K562 (cell line): ENCODE data around the gene IRF2BP2. TPM values are rescaled to one million over a fixed set of nuclear protein-coding genes. Genes with fewer than 3 reads are reported as not detected.

Experiments
- CREB1 ChIP-seq, 2 experiments: sonication (generic) in 1 of 2; formaldehyde crosslinking in 1 of 2; IDR thresholded peaks; 2 replicates each; pipeline versions ENCODE4 v1.6.1 to v1.8.0; 2012 to 2022; ENCODE audit warnings: inconsistent platforms in 1 of 2, mild to moderate bottlenecking in 1 of 2, missing genetic modification reagents in 1 of 2, moderate library complexity in 1 of 2
- FOXP1 ChIP-seq: sonication (generic); formaldehyde crosslinking; IDR thresholded peaks from 2 replicates; pipeline ENCODE4 v1.8.0; 2022; ENCODE audit warnings: mild to moderate bottlenecking, missing genetic modification reagents
- HMG20A ChIP-seq: fragments of 450-650 bp; formaldehyde crosslinking; conservative IDR thresholded peaks from 2 replicates; pipeline ENCODE4 v1.4.0; 2020; ENCODE audit warnings: mild to moderate bottlenecking, mixed read lengths
- HSF4 ChIP-seq: fragments of 250-450 bp; sonication (Bioruptor Pico); IDR thresholded peaks from 2 replicates; pipeline ENCODE4 v2.1.2; 2022; ENCODE audit warnings: mild to moderate bottlenecking, moderate library complexity, borderline replicate concordance
- MAFK ChIP-seq: IDR thresholded peaks from 2 replicates; pipeline ENCODE4 v1.6.1; 2011; ENCODE audit warnings: low read length, improper control_type of control experiment
- MAZ ChIP-seq, 2 experiments: fragments of 450-650 bp in 1 of 2; sonication (generic) in 1 of 2; formaldehyde crosslinking; IDR thresholded peaks in 1 of 2; conservative IDR thresholded peaks in 1 of 2; 2 replicates each; pipeline versions ENCODE4 v1.4.0 to v1.5.0; 2020; ENCODE audit warnings: mild to moderate bottlenecking in 1 of 2, missing genetic modification reagents in 1 of 2
- MBD2 ChIP-seq: sonication (generic); IDR thresholded peaks from 2 replicates; pipeline ENCODE4 v1.6.1; 2016; ENCODE audit warnings: low read depth, borderline replicate concordance
- NONO ChIP-seq, 2 experiments: fragments of 200-400 bp in 1 of 2; fragments of 450-650 bp in 1 of 2; formaldehyde crosslinking in 1 of 2; IDR thresholded peaks; 2 replicates each; pipeline ENCODE4 v1.6.1; 2017; ENCODE audit warnings: low read depth in 2 of 2, mild to moderate bottlenecking in 2 of 2, moderate library complexity in 2 of 2, low read length in 1 of 2
- PHB2 ChIP-seq: fragments of 450-650 bp; IDR thresholded peaks from 2 replicates; pipeline ENCODE4 v1.6.1; 2017; ENCODE audit warnings: low read depth
- PURB ChIP-seq: sonication (generic); formaldehyde crosslinking; IDR thresholded peaks from 2 replicates; pipeline ENCODE4 v1.9.0; 2021; ENCODE audit warnings: low read depth, mild to moderate bottlenecking, missing genetic modification reagents
- RAD51 ChIP-seq: fragments of 450-650 bp; IDR thresholded peaks from 2 replicates; pipeline ENCODE4 v1.7.1; 2016; ENCODE audit warnings: low read depth, mild to moderate bottlenecking, borderline replicate concordance
- RBFOX2 ChIP-seq: fragments of 200-400 bp; formaldehyde crosslinking; IDR thresholded peaks from 2 replicates; pipeline ENCODE4 v1.6.1; 2017; ENCODE audit warnings: low read depth, mild to moderate bottlenecking, low read length, moderate library complexity
- SMAD3 ChIP-seq: fragments of 450-650 bp; formaldehyde crosslinking; conservative IDR thresholded peaks from 2 replicates; pipeline ENCODE4 v1.4.0; 2020; ENCODE audit warnings: mild to moderate bottlenecking
- ZEB2 ChIP-seq: fragments of 450-650 bp; IDR thresholded peaks from 2 replicates; pipeline ENCODE4 v1.6.1; 2016
- ZKSCAN1 ChIP-seq: fragments of 150-350 bp; IDR thresholded peaks from 2 replicates; pipeline ENCODE4 v1.6.1; 2016; ENCODE audit warnings: low read depth, low read length
- ZKSCAN3 ChIP-seq: fragments of 250-450 bp; sonication (Bioruptor Pico); IDR thresholded peaks from 2 replicates; pipeline ENCODE4 v1.4.0; 2020
- ZNF184 ChIP-seq: sonication (generic); formaldehyde crosslinking; IDR thresholded peaks from 2 replicates; pipeline ENCODE4 v1.5.0; 2020; ENCODE audit warnings: missing genetic modification reagents
- ZNF668 ChIP-seq: fragments of 250-450 bp; sonication (Bioruptor Pico); IDR thresholded peaks from 2 replicates; pipeline ENCODE4 v1.8.0; 2022; ENCODE audit warnings: mild to moderate bottlenecking, inconsistent platforms
- ZNF75A ChIP-seq: fragments of 450-650 bp; formaldehyde crosslinking; IDR thresholded peaks from 2 replicates; pipeline ENCODE4 v1.4.0; 2020; ENCODE audit warnings: mild to moderate bottlenecking
- ZNF79 ChIP-seq: fragments of 250-450 bp; sonication (Bioruptor Pico); IDR thresholded peaks from 2 replicates; pipeline ENCODE4 v1.4.0; 2020; ENCODE audit warnings: low read depth, mild to moderate bottlenecking, moderate library complexity
- polyA plus RNA-seq, 8 experiments: library from polyadenylated mRNA; depleted of rRNA in 4 of 8; stranded (reverse) in 5 of 8; unstranded in 3 of 8; fragments of >200 nt; fragmentation: Nextera tagmentation in 2 of 8; fragmentation: Illumina TruSeq in 1 of 8; extraction: Ambion mirVana in 2 of 8; extraction: Trizol in 1 of 8; gene quantifications; 2 replicates each; pipeline versions ENCODE4 v1.2.1 to v1.2.3, GENCODE V29; 2011 to 2014; ENCODE audit warnings: inconsistent platforms in 1 of 8, missing spikeins in 1 of 8
- total RNA-seq, 7 experiments: library from RNA; depleted of rRNA in 6 of 7; stranded (reverse); fragments of >200 nt in 6 of 7; fragmentation: Illumina TruSeq in 2 of 7; extraction: Trizol in 2 of 7; gene quantifications; 2 replicates each; pipeline versions ENCODE4 v1.2.1 to v1.2.3, GENCODE V29; 2011 to 2021; ENCODE audit warnings: low replicate concordance in 1 of 7
- TF ChIP-seq, protein P1 (sequence below): sonication (generic); formaldehyde crosslinking; IDR thresholded peaks from 2 replicates; pipeline ENCODE4 v1.9.0; 2022; ENCODE audit warnings: mild to moderate bottlenecking, missing genetic modification reagents
- TF ChIP-seq, protein P2 (sequence below): sonication (generic); formaldehyde crosslinking; IDR thresholded peaks from 2 replicates; pipeline ENCODE4 v1.8.0; 2022; ENCODE audit warnings: mild to moderate bottlenecking, missing genetic modification reagents
- TF ChIP-seq, protein P3 (sequence below): fragments of 250-450 bp; sonication (Bioruptor Pico); IDR thresholded peaks from 2 replicates; pipeline ENCODE4 v1.4.0; 2020; ENCODE audit warnings: mild to moderate bottlenecking, moderate library complexity

Gene IRF2BP2
- total and polyA plus RNA-seq, 9 of the 15 experiments (the other 6 are each of a cell fraction or from before 2014, with no cell fraction given): 7.7 to 68.6 (median 22.1) TPM

DNA sequence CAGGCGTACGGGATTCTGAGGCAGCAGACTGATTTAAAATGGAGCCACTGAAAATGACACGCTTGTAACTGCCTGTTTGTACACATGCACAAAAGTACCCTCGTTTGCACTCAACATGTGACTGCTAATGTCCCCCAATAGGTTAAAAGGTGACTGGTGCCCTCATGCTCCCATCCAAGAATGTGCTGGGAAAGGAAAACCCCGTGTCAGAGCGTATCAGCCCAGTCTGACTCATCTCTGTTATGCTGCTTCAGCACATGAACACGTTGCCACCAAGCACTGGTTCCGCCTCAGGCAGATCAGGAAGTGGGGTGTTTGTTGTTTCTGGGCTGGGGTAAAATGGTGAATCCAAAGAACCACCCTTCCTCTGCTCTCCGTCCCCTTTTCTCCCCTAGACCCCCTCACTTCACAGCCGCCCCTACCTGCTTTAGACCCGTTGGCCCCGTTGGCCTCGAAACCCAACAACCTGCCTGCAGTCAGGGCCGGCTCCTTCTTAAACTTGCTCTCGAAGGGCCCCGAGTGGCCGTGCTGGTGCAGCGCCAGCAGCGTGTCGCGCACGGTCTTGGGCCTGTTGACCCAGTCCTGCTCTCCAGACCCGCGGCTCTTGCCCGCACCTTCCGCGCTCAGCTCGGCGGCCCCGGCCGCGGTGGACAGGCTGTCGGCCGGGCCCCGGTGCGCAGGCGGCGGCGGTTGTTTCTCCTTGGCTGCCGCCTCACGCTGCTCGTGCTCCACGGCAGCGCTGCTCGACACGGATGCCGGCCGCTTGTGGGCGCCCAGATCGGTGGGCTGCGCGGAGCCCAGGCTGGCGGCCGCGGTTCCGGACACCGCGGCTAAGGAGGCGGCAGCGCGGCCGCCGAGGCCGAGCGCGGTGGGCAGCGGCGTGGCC lies 1.7 kb downstream of the IRF2BP2 start (continued):
- TF ChIP-seq, protein P1, sequence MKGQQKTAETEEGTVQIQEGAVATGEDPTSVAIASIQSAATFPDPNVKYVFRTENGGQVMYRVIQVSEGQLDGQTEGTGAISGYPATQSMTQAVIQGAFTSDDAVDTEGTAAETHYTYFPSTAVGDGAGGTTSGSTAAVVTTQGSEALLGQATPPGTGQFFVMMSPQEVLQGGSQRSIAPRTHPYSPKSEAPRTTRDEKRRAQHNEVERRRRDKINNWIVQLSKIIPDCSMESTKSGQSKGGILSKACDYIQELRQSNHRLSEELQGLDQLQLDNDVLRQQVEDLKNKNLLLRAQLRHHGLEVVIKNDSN: peak; percentile 65
- TF ChIP-seq MAZ (CRISPR knock-in tag; conservative IDR thresholded peaks at IDR 0.05 in 1 of 2, IDR thresholded peaks at IDR 0.05 in 1 of 2) (peak in 1 of 2 experiments; percentile 32; a peak in 2 of 4 replicates), PURB (CRISPR knock-in tag) (no peak), NONO (IDR thresholded peaks at IDR 0.05; ENCODE audit: low read depth in 2 of 2, low read length in 1 of 2) (peak; percentile 28 to 36; a peak in 1 of 4 replicates), ZNF184 (no peak), ZNF75A (CRISPR knock-in tag) (no peak), ZKSCAN3 (CRISPR knock-in tag) (no peak; the same call in 1 of the 2 replicates), HMG20A (no peak), MBD2 (no peak; the same call in none of the 2 replicates), MAFK (peak; percentile 96), PHB2 (0 out of 2 replicates have a peak, but pooled peaks have one; percentile 5), FOXP1 (CRISPR knock-in tag) (peak; percentile 58; the same call in 1 of the 2 replicates), RBFOX2 (peak; percentile 92), HSF4 (CRISPR knock-in tag) (no peak), ZEB2 (peak; percentile 39; the same call in 1 of the 2 replicates), ZNF668 (CRISPR knock-in tag) (peak; percentile 25; the same call in 1 of the 2 replicates), ZNF79 (CRISPR knock-in tag) (0 out of 2 replicates have a peak, but pooled peaks have one; percentile 56), SMAD3 (CRISPR knock-in tag) (peak; percentile 59), CREB1 (IDR thresholded peaks at IDR 0.05) (no peak; the same call in 1 of the 2 replicates), CREB1 (CRISPR knock-in tag; IDR thresholded peaks at IDR 0.05) (no peak), ZKSCAN1 (no peak), RAD51 (peak; percentile 35; the same call in 1 of the 2 replicates)
- TF ChIP-seq, protein P2, sequence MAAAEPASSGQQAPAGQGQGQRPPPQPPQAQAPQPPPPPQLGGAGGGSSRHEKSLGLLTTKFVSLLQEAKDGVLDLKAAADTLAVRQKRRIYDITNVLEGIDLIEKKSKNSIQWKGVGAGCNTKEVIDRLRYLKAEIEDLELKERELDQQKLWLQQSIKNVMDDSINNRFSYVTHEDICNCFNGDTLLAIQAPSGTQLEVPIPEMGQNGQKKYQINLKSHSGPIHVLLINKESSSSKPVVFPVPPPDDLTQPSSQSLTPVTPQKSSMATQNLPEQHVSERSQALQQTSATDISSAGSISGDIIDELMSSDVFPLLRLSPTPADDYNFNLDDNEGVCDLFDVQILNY: peak; percentile 33; the same call in 1 of the 2 replicates
- TF ChIP-seq, protein P3, sequence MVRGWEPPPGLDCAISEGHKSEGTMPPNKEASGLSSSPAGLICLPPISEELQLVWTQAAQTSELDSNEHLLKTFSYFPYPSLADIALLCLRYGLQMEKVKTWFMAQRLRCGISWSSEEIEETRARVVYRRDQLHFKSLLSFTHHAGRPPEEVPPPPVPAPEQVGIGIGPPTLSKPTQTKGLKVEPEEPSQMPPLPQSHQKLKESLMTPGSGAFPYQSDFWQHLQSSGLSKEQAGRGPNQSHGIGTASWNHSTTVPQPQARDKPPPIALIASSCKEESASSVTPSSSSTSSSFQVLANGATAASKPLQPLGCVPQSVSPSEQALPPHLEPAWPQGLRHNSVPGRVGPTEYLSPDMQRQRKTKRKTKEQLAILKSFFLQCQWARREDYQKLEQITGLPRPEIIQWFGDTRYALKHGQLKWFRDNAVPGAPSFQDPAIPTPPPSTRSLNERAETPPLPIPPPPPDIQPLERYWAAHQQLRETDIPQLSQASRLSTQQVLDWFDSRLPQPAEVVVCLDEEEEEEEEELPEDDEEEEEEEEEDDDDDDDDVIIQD (CRISPR knock-in tag): 0 out of 2 replicates have a peak, but pooled peaks have one; percentile 4
